Measurements from ENCODE around the gene EHBP1. TPM values are rescaled to one million over a fixed set of nuclear protein-coding genes. Genes with fewer than 3 reads are reported as not detected.

The EHBP1 gene
- polyA plus RNA-seq, 1 of the 3 experiments (the other 2 are of a cell fraction) = 62.7 TPM

GRCh38 chr2:63035169-63035568 lies 329.7 kb downstream of the EHBP1 start:
- no peak for TF ChIP-seq SMC3 (IDR thresholded peaks at IDR 0.05; ENCODE audit: low read depth, low read length)
- TF ChIP-seq, protein P1, sequence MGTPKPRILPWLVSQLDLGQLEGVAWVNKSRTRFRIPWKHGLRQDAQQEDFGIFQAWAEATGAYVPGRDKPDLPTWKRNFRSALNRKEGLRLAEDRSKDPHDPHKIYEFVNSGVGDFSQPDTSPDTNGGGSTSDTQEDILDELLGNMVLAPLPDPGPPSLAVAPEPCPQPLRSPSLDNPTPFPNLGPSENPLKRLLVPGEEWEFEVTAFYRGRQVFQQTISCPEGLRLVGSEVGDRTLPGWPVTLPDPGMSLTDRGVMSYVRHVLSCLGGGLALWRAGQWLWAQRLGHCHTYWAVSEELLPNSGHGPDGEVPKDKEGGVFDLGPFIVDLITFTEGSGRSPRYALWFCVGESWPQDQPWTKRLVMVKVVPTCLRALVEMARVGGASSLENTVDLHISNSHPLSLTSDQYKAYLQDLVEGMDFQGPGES (IDR thresholded peaks at IDR 0.05; ENCODE audit: low read depth, low read length) = no peak
- no peak for TF ChIP-seq MEF2A (IDR thresholded peaks at IDR 0.05; ENCODE audit: borderline replicate concordance, low read depth)
- TF ChIP-seq RAD21 (IDR thresholded peaks at IDR 0.05; ENCODE audit: low read length) = no peak
- TF ChIP-seq CTCF (IDR thresholded peaks at IDR 0.05) = no peak
- TF ChIP-seq TCF12 (IDR thresholded peaks at IDR 0.05) = no peak
- no peak for TF ChIP-seq GABPA (IDR thresholded peaks at IDR 0.05; ENCODE audit: low read depth)
- TF ChIP-seq, protein P2, sequence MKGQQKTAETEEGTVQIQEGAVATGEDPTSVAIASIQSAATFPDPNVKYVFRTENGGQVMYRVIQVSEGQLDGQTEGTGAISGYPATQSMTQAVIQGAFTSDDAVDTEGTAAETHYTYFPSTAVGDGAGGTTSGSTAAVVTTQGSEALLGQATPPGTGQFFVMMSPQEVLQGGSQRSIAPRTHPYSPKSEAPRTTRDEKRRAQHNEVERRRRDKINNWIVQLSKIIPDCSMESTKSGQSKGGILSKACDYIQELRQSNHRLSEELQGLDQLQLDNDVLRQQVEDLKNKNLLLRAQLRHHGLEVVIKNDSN (IDR thresholded peaks at IDR 0.05; ENCODE audit: borderline replicate concordance, low read depth) = no peak
- TF ChIP-seq EZH2phosphoT487 (IDR thresholded peaks at IDR 0.05; ENCODE audit: borderline replicate concordance, low read depth) = no peak
- TF ChIP-seq TAF1 (IDR thresholded peaks at IDR 0.05; ENCODE audit: borderline replicate concordance, low read depth, low read length) = no peak
- no peak for TF ChIP-seq MXI1 (IDR thresholded peaks at IDR 0.05; ENCODE audit: low read depth, low read length)
- no peak for TF ChIP-seq YY1 (IDR thresholded peaks at IDR 0.05; ENCODE audit: low read depth)
- no peak for TF ChIP-seq EP300 (IDR thresholded peaks at IDR 0.05; ENCODE audit: borderline replicate concordance in 1 of 2, low read depth in 1 of 2, low read length in 1 of 2)
- no peak for TF ChIP-seq NRF1 (IDR thresholded peaks at IDR 0.05; ENCODE audit: low read depth, low read length)
- Histone ChIP-seq H3K36me3 (replicated peaks in 1 of 2; ENCODE audit: control insufficient read depth in 1 of 2, insufficient read depth in 2 of 2, low read length in 1 of 2) (peaks cover 6 to 9% of the 10 kb centered on the region in 2 experiments), H2AFZ (ENCODE audit: low read depth) (no peak overlapping the region), H3K4me3 (ENCODE audit: low read depth in 2 of 2, low read length in 1 of 2) (no peak overlapping the region), H3K9me2 (no peaks in the 10 kb centered on the region), H3K4me1 (ENCODE audit: control insufficient read depth in 1 of 2, insufficient read depth in 2 of 2, low read depth in 1 of 2, low read length in 1 of 2) (peaks cover 0 to 11% of the 10 kb centered on the region in 2 experiments; a peak in 2 of 4 replicates), H3K27ac (ENCODE audit: low read depth in 2 of 2, low read length in 1 of 2) (no peak overlapping the region), H3K9me3 (no peaks in the 10 kb centered on the region), H3K79me2 (ENCODE audit: insufficient read depth) (no peaks in the 10 kb centered on the region), H3K9ac (no peak overlapping the region), H3K27me3 (ENCODE audit: insufficient read depth) (no peaks in the 10 kb centered on the region), H4K20me1 (ENCODE audit: insufficient read depth) (no peaks in the 10 kb centered on the region), H3K4me2 (no peak overlapping the region), H3F3A (replicated peaks; ENCODE audit: insufficient read depth) (peaks cover 4% of the 10 kb centered on the region)
- no peak for DNase-seq
- 89% methylated on average over 2 of the region's 2 CpGs for WGBS (ENCODE audit: low lambda C conversion rate)
- POLR2A ChIA-PET = no interaction called here
- CTCF ChIA-PET = interaction anchor here (1.1 to 1.4 kb wide), 2 partner anchors 11 to 20 kb away, joined by 3 read pairs; no protein-coding TSS in a partner anchor

GRCh38 chr2:63035660-63036059 lies 330.1 kb downstream of the EHBP1 start:
- peaks cover 0 to 11% of the 10 kb centered on the region in 2 experiments; a peak in 2 of 4 replicates for H3K4me1 ChIP-seq (ENCODE audit: control insufficient read depth in 1 of 2, insufficient read depth in 2 of 2, low read depth in 1 of 2, low read length in 1 of 2)
- no peaks in the 10 kb centered on the region for H3K9me3 ChIP-seq
- no peak overlapping the region for H3K4me2 ChIP-seq
- H3F3A ChIP-seq (replicated peaks; ENCODE audit: insufficient read depth) = peaks cover 4% of the 10 kb centered on the region
- H2AFZ ChIP-seq (ENCODE audit: low read depth) = no peak overlapping the region
- POLR2A ChIA-PET = no interaction called here
- no peaks in the 10 kb centered on the region for H4K20me1 ChIP-seq (ENCODE audit: insufficient read depth)
- H3K9ac ChIP-seq = no peak overlapping the region
- H3K27me3 ChIP-seq (ENCODE audit: insufficient read depth) = no peaks in the 10 kb centered on the region
- TF ChIP-seq FOSL2 (IDR thresholded peaks at IDR 0.05; ENCODE audit: borderline replicate concordance, low read depth) (no peak), PBX3 (IDR thresholded peaks at IDR 0.05) (no peak), RXRA (IDR thresholded peaks at IDR 0.05; ENCODE audit: borderline replicate concordance, low read depth) (no peak), ELF1 (IDR thresholded peaks at IDR 0.05) (no peak), GATA2 (CRISPR knock-in tag; IDR thresholded peaks at IDR 0.05) (no peak), EZH2phosphoT487 (IDR thresholded peaks at IDR 0.05; ENCODE audit: borderline replicate concordance, low read depth) (no peak), RFX5 (IDR thresholded peaks at IDR 0.05; ENCODE audit: low read length) (no peak)
- TF ChIP-seq, protein P1 (IDR thresholded peaks at IDR 0.05; ENCODE audit: low read depth, low read length) = no peak
- DNase-seq = no peak
- CTCF ChIA-PET = interaction anchor here (0.6 to 1.4 kb wide), 4 partner anchors 12 to 509 kb away, joined by 3 read pairs; no protein-coding TSS in a partner anchor
- H3K79me2 ChIP-seq (ENCODE audit: insufficient read depth) = no peaks in the 10 kb centered on the region
- H3K36me3 ChIP-seq (replicated peaks in 1 of 2; ENCODE audit: control insufficient read depth in 1 of 2, insufficient read depth in 2 of 2, low read length in 1 of 2) = peaks cover 4 to 14% of the 10 kb centered on the region in 2 experiments
- H3K4me3 ChIP-seq (ENCODE audit: low read depth in 2 of 2, low read length in 1 of 2) = no peak overlapping the region
- WGBS (ENCODE audit: low lambda C conversion rate) = 95% methylated on average over 4 of the region's 4 CpGs
- H3K27ac ChIP-seq (ENCODE audit: low read depth in 2 of 2, low read length in 1 of 2) = no peak overlapping the region
- no peaks in the 10 kb centered on the region for H3K9me2 ChIP-seq
